LHCN-M2 (cell line): ENCODE measurements around the gene OR51Q1. TPM values are rescaled to one million over a fixed set of nuclear protein-coding genes. Genes with fewer than 3 reads are reported as not detected.

Experiments
- DNase-seq: peaks from one replicate; pipeline ENCODE4 v3.0.0-alpha.2; 2012; ENCODE audit warnings: low read depth
- polyA plus RNA-seq: library from polyadenylated mRNA; unstranded; fragments of >200 nt; gene quantifications from one replicate; pipeline ENCODE4 v1.2.1, GENCODE V29; 2012; ENCODE audit warnings: missing spikeins
- total RNA-seq: library from RNA; depleted of rRNA; stranded (reverse); fragments of >200 nt; gene quantifications from 2 replicates; pipeline ENCODE4 v1.2.3, GENCODE V29; 2014; rRNA removed

OR51Q1 gene
- not detected in 2 replicates for total RNA-seq
- not detected for polyA plus RNA-seq

DNA sequence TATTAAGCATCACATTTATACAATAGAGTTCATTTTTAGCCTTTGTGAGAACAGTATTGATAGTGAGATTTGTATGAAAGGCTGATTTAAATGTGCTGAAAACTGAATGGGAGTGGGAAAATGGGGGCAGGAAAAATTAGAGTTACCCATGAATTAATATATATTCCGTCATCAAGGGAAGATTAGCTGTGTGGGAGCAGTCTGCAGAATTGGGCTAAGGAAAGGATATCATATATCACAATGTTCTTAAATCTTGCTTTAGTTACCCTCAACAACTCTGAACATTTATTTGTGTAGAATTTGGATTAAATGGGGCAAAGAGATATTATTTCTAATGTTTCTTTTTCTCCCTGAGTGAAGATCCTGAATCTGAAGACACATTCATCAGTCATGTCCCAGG, at the start of gene OR51Q1:
Gene OR51Q1 (plus strand): TSS at position 301 of the 400 bp plus-strand sequence. CDS start 90 bp downstream, at position 391.
- DNase-seq = no peak

GRCh38 chr11:5380740-5381342, 41.1 kb upstream of the OR51Q1 start:
- DNase-seq = peak; percentile 59

- no peak for DNase-seq
Measured at GRCh38 chr11:5383576-5383975, 38.3 kb upstream of the OR51Q1 start, which contains the start of gene OR51M1. Gene OR51M1 (plus strand): TSS chr11:5383812. CDS start chr11:5389399, 5,587 bp downstream.

DNA sequence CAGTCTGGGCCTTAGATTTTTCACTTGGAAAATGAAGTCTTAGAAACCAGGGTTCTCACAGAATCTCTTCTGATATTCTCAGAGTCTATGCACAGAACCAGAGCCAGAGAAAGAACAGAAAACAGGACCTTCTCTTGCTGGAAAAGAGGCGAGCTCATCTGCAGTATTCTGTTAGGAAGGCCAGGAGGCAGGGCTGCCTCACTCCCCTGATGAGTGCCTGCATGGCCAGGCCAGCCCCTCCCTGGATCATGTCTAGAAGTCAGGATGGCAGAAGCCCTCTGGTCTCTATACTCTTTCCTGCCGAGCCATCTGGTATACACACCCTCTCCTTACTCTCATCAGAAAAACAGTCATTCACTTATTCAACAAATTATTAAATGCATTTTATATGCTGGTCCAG, 37.6 kb upstream of the OR51Q1 start:
- no peak for DNase-seq

- DNase-seq = no peak
Measured at GRCh38 chr11:5390210-5390609, 31.7 kb upstream of the OR51Q1 start.

- DNase-seq = no peak
Measured at GRCh38 chr11:5394091-5394490, 27.8 kb upstream of the OR51Q1 start.

- no peak for DNase-seq
Measured at GRCh38 chr11:5398936-5399335, 23.0 kb upstream of the OR51Q1 start.

DNA sequence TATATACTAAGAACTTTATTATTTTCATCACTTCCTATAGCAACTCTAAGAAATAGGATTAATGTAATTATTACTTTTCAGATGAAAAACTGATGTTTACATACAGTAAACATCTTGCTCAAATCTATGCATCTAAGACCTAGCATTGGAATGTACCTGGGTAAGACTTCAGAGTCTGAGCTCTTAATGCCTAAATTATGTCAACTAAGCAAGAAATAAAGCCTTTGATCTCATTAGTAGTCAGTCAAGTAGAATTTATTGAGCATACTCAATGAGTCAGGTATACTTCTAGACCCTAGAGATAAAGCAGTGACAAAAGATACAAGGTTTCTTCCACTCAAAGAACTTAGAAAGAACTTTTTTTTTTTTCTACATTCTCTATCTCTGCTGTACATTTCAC, 16.7 kb upstream of the OR51Q1 start:
- DNase-seq = no peak

DNA sequence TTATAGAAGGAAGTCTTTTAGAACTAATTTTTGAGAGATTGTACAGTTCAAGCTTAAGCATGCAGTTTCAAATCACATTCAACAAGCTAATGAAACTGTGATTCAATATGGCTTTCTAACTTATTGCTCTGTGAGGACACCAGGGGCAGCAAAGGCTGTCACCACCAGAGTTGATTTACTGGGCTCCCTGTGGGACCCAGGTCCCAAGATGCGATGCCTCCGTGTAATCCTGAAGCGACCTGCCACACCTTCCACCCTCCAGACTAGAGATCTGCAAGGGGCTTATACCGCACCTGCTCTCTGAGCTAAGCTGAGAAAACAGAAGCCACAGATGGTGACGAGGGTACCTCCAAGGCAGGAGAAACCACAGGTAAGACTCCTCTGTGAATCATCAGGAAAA, 918 bp upstream of the OR51Q1 start:
- no peak for DNase-seq

DNA sequence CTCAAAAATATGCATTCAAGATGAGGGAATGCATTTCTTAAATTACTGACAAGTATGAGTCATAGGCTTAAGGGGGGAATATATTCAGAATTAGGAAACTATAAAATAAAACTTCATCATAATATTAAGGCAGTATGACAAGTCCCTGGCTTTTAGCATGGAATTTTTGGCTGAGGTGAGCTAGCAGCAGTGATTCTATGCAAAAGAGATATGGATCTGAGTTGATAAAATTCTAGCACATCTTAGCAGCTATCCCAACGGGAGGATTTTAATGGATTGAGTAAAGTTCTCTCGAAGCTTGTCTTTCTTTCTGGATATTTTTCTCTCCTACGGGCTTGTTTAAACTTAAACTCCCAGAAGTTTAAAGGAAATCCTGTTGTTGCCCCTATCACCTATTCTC, 1.2 kb downstream of the OR51Q1 start:
- DNase-seq = no peak

GRCh38 chr11:5441414-5441813, 19.5 kb downstream of the OR51Q1 start, which contains the start of gene OR51I1:
Gene OR51I1 (minus strand): TSS chr11:5441514. CDS start chr11:5441514, 0 bp downstream.
- no peak for DNase-seq

GRCh38 chr11:5443835-5444393, 22.0 kb downstream of the OR51Q1 start:
- no peak for DNase-seq

- DNase-seq = no peak
Measured at GRCh38 chr11:5449023-5449422, 27.1 kb downstream of the OR51Q1 start, which contains the start of gene OR51I2. Gene OR51I2 (plus strand): TSS chr11:5449323. CDS start chr11:5453489, 4,166 bp downstream.

DNA sequence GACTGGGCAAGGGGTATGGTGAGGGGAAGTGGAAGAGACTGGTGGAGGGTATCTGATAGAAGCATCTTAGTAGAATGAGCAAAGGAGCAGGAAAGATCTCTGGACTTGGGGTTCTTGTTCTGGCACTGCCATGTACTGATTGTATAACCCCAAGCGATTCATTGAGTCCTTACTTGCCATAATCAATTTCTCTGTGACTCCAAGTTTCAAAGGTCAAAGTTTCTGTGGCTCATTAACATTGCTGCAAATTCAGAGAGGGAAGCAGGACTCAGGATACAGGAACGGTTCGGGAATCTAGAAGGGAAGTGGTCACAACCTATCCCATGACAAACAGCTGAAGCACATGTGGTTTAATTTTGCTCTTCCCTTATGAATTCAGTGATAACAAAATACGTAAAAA, 27.5 kb downstream of the OR51Q1 start:
- DNase-seq = no peak

DNA sequence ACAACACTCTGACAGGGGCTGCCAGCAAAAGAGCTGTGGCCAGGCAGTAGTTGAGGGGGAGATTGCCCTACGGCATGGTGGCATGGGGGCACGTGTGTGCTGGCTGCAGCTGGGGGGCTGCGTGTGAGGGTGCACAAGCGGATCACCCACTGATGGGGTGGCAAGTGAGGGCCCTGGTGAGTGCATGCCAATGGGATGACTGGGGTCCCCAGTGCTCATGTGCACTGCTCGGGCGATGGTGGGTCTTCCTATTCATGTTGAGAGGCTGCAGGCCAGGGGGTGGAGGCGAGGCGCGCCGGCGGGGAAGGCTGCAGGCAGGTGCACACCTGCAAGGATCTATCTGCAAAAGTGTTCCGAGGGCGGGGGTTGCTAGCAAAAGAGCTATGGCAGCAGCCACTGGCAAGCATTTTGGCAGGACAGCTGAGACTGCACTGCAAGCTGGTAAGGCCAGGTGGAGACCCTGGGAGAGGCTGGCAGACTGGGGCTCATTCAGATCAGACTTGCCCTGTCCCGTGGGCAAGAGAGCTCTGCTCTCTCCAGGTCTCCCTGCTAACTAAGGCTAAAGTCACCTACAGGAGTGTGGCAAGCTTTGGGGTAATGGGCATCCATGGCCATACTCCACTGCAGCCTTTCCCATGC, 39.2 kb downstream of the OR51Q1 start:
- DNase-seq = no peak

DNA sequence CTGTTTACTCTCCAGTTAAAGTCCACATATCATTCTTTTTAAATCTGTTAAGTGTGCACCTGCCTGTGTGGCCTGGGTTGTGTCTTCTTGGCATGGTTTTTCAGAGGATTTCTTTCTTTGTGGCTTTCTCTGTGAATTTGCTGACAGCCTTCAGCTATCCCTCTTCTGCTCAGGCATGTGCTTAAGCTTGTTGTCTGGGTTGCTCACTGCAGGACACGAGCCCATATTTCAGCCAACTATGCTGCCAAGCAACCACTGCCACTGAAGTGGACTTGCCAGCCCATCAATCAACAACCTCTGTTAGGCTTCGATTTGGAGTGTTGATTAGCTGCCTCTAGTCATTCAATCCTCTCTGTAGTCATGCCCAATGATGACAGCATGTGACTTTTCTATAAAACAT, 45.6 kb downstream of the OR51Q1 start:
- no peak for DNase-seq

Other genes with a start within 250 kb of the OR51Q1 start
- not detected in 2 replicates for gene OR51V1, start 221.4 kb upstream of the OR51Q1 start, total RNA-seq
- not detected in 2 replicates for gene HBB, start 195.0 kb upstream of the OR51Q1 start, total RNA-seq
- not detected in 2 replicates for gene HBD, start 187.6 kb upstream of the OR51Q1 start, total RNA-seq
- not detected in 2 replicates for gene HBG1, start 172.3 kb upstream of the OR51Q1 start, total RNA-seq
- gene HBG2, start 167.3 kb upstream of the OR51Q1 start, total RNA-seq = not detected in 2 replicates
- not detected in 2 replicates for gene HBE1, start 152.2 kb upstream of the OR51Q1 start, total RNA-seq
- gene OR51B4, start 120.2 kb upstream of the OR51Q1 start, total RNA-seq = not detected in 2 replicates
- gene OR51B2, start 97.8 kb upstream of the OR51Q1 start, total RNA-seq = not detected in 2 replicates
- not detected in 2 replicates for gene OR51B5, start 78.6 kb upstream of the OR51Q1 start, total RNA-seq
- gene OR51B6, start 70.6 kb upstream of the OR51Q1 start, total RNA-seq = not detected in 2 replicates
- not detected in 2 replicates for gene OR51M1, start 38.3 kb upstream of the OR51Q1 start, total RNA-seq
- gene OR51I1, start 19.4 kb downstream of the OR51Q1 start, total RNA-seq = not detected in 2 replicates
- gene OR51I2, start 27.2 kb downstream of the OR51Q1 start, total RNA-seq = not detected in 2 replicates
- gene OR52D1, start 66.6 kb downstream of the OR51Q1 start, total RNA-seq = not detected in 2 replicates
- not detected in 2 replicates for gene UBQLN3, start 87.8 kb downstream of the OR51Q1 start, total RNA-seq
- 0.06 TPM in 1 of 2 replicates, not detected in the other for gene UBQLNL, start 94.6 kb downstream of the OR51Q1 start, total RNA-seq
- gene OR52H1, start 126.4 kb downstream of the OR51Q1 start, total RNA-seq = not detected in 2 replicates
- gene OR52B6, start 158.8 kb downstream of the OR51Q1 start, total RNA-seq = not detected in 2 replicates
- gene TRIM6, start 174.5 kb downstream of the OR51Q1 start, total RNA-seq = 1.7 and 2.9 TPM in 2 replicates
- 5.8 and 8.0 TPM in 2 replicates for gene TRIM34, start 202.9 kb downstream of the OR51Q1 start, total RNA-seq